ENCODE data around the gene CARS2.

DNA sequence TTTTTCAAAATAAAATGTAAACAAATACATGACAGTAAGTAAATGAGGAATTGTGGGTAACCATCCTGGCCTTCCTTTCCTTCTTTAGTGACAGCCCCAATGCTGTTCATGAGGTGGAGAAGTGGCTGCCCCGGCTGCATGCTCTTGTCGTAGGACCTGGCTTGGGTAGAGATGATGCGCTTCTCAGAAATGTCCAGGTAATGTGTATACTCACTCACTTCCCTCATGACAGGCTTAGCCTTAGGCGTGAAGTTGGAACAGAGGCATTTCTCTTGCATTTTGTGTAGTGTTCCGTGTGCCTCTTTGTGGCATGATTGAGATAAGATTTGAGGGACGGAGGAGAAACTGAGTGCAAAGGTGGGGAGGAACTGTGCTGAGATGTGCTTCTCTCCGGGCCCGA lies 78.6 kb downstream of the CARS2 start:
- TF ChIP-seq ZNF274 (IDR thresholded peaks at IDR 0.05; ENCODE audit: borderline replicate concordance, extremely low read depth, low read length) (no peak), MAFK (IDR thresholded peaks at IDR 0.05; ENCODE audit: low read depth, low read length) (no peak), POLR2A (IDR thresholded peaks at IDR 0.05; ENCODE audit: control extremely low read depth in 1 of 2, low read depth in 2 of 2, low read length in 2 of 2) (no peak), RFX5 (IDR thresholded peaks at IDR 0.05; ENCODE audit: borderline replicate concordance, low read depth, low read length) (no peak)
- TF ChIP-seq, protein P1, sequence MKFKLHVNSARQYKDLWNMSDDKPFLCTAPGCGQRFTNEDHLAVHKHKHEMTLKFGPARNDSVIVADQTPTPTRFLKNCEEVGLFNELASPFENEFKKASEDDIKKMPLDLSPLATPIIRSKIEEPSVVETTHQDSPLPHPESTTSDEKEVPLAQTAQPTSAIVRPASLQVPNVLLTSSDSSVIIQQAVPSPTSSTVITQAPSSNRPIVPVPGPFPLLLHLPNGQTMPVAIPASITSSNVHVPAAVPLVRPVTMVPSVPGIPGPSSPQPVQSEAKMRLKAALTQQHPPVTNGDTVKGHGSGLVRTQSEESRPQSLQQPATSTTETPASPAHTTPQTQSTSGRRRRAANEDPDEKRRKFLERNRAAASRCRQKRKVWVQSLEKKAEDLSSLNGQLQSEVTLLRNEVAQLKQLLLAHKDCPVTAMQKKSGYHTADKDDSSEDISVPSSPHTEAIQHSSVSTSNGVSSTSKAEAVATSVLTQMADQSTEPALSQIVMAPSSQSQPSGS (IDR thresholded peaks at IDR 0.05; ENCODE audit: low read length), result no peak

All from H1 (cell line).